ENCODE measurements around the gene ORAI3. TPM values are rescaled to one million over a fixed set of nuclear protein-coding genes. Genes with fewer than 3 reads are reported as not detected.

ORAI3 gene
- polyA plus RNA-seq, 4 donors: 6.2 to 38.1 (median 8.6) TPM

GRCh38 chr16:30992276-30992780, 43.5 kb downstream of the ORAI3 start:
- Histone ChIP-seq H3K9me3 (ENCODE audit: control insufficient read depth in 2 of 2, insufficient read depth in 1 of 2, low read depth in 1 of 2, low read length in 1 of 2) (no peaks in the 10 kb centered on the region), H3K4me1 (ENCODE audit: control insufficient read depth in 3 of 3, insufficient read depth in 2 of 3, low read depth in 1 of 3, low read length in 2 of 3) (peaks cover 0 to 8% (median 0%) of the 10 kb centered on the region in 3 donors), H3K36me3 (ENCODE audit: control insufficient read depth in 3 of 3, insufficient read depth in 2 of 3, low read depth in 1 of 3, low read length in 3 of 3) (peaks cover 0 to 13% (median 0%) of the 10 kb centered on the region in 3 donors), H3K4me3 (ENCODE audit: low read depth in 1 of 3, low read length in 3 of 3) (no peak overlapping the region), H3K27ac (ENCODE audit: low read depth in 1 of 3, low read length in 2 of 3) (no peak overlapping the region), H3K27me3 (ENCODE audit: control insufficient read depth in 3 of 3, insufficient read depth in 3 of 3, low read length in 3 of 3) (no peaks in the 10 kb centered on the region)
- FAIRE-seq (no peak), DNase-seq (no peak)
- 86 to 89% (median 87%) methylated on average over 20 to 21 of the region's 21 CpGs for WGBS, 3 donors

- Histone ChIP-seq H3K27ac (ENCODE audit: low read depth in 1 of 3, low read length in 2 of 3) (no peak overlapping the region), H3K4me3 (ENCODE audit: low read depth in 1 of 3, low read length in 3 of 3) (no peak overlapping the region), H3K9me3 (ENCODE audit: control insufficient read depth in 2 of 2, insufficient read depth in 1 of 2, low read depth in 1 of 2, low read length in 1 of 2) (no peaks in the 10 kb centered on the region), H3K36me3 (ENCODE audit: control insufficient read depth in 3 of 3, insufficient read depth in 2 of 3, low read depth in 1 of 3, low read length in 3 of 3) (peaks cover 0 to 5% (median 0%) of the 10 kb centered on the region in 3 donors), H3K4me1 (ENCODE audit: control insufficient read depth in 3 of 3, insufficient read depth in 2 of 3, low read depth in 1 of 3, low read length in 2 of 3) (peaks cover 0 to 16% (median 0%) of the 10 kb centered on the region in 3 donors), H3K27me3 (ENCODE audit: control insufficient read depth in 3 of 3, insufficient read depth in 3 of 3, low read length in 3 of 3) (no peaks in the 10 kb centered on the region)
- WGBS, 3 donors: 81 to 84% (median 82%) methylated on average over 27 to 29 of the region's 29 CpGs
- no peak for FAIRE-seq
- DNase-seq: no peak
Observed at GRCh38 chr16:30992931-30993816, 44.3 kb downstream of the ORAI3 start.

- FAIRE-seq (no peak), DNase-seq (no peak)
- Histone ChIP-seq H3K4me1 (ENCODE audit: control insufficient read depth in 3 of 3, insufficient read depth in 2 of 3, low read depth in 1 of 3, low read length in 2 of 3) (peaks cover 0 to 32% (median 0%) of the 10 kb centered on the region in 3 donors), H3K36me3 (ENCODE audit: control insufficient read depth in 3 of 3, insufficient read depth in 2 of 3, low read depth in 1 of 3, low read length in 3 of 3) (no peaks in the 10 kb centered on the region), H3K27me3 (ENCODE audit: control insufficient read depth in 3 of 3, insufficient read depth in 3 of 3, low read length in 3 of 3) (no peaks in the 10 kb centered on the region), H3K9me3 (ENCODE audit: control insufficient read depth in 2 of 2, insufficient read depth in 1 of 2, low read depth in 1 of 2, low read length in 1 of 2) (no peaks in the 10 kb centered on the region), H3K4me3 (ENCODE audit: low read depth in 1 of 3, low read length in 3 of 3) (no peak overlapping the region), H3K27ac (ENCODE audit: low read depth in 1 of 3, low read length in 2 of 3) (peak overlapping the region in 1 of 3 donors; percentile 90)
- 69 to 74% (median 73%) methylated on average over 11 of the region's 11 CpGs for WGBS, 3 donors
Observed at GRCh38 chr16:30995927-30996323, 47.1 kb downstream of the ORAI3 start.

GRCh38 chr16:30996324-30996984, 47.6 kb downstream of the ORAI3 start:
- no peaks in the 10 kb centered on the region for H3K27me3 ChIP-seq (ENCODE audit: control insufficient read depth in 3 of 3, insufficient read depth in 3 of 3, low read length in 3 of 3)
- no peaks in the 10 kb centered on the region for H3K36me3 ChIP-seq (ENCODE audit: control insufficient read depth in 3 of 3, insufficient read depth in 2 of 3, low read depth in 1 of 3, low read length in 3 of 3)
- DNase-seq (peak; percentile 62 to 72), FAIRE-seq (no peak)
- no peaks in the 10 kb centered on the region for H3K9me3 ChIP-seq (ENCODE audit: control insufficient read depth in 2 of 2, insufficient read depth in 1 of 2, low read depth in 1 of 2, low read length in 1 of 2)
- peak overlapping the region in 2 of 3 donors; percentile 31 to 51 for H3K4me3 ChIP-seq (ENCODE audit: low read depth in 1 of 3, low read length in 3 of 3)
- 8 to 16% (median 13%) methylated on average over 23 of the region's 23 CpGs for WGBS, 3 donors
- H3K4me1 ChIP-seq (ENCODE audit: control insufficient read depth in 3 of 3, insufficient read depth in 2 of 3, low read depth in 1 of 3, low read length in 2 of 3): peaks cover 0 to 32% (median 0%) of the 10 kb centered on the region in 3 donors
- H3K27ac ChIP-seq (ENCODE audit: low read depth in 1 of 3, low read length in 2 of 3): peak overlapping the region in 2 of 3 donors; percentile 28 to 90

GRCh38 chr16:30996985-30997724, 48.3 kb downstream of the ORAI3 start:
- Histone ChIP-seq H3K27me3 (ENCODE audit: control insufficient read depth in 3 of 3, insufficient read depth in 3 of 3, low read length in 3 of 3) (no peaks in the 10 kb centered on the region), H3K4me1 (ENCODE audit: control insufficient read depth in 3 of 3, insufficient read depth in 2 of 3, low read depth in 1 of 3, low read length in 2 of 3) (peaks cover 0 to 39% (median 0%) of the 10 kb centered on the region in 3 donors), H3K36me3 (ENCODE audit: control insufficient read depth in 3 of 3, insufficient read depth in 2 of 3, low read depth in 1 of 3, low read length in 3 of 3) (no peaks in the 10 kb centered on the region), H3K27ac (ENCODE audit: low read depth in 1 of 3, low read length in 2 of 3) (peak overlapping the region in 2 of 3 donors; percentile 37 to 90), H3K4me3 (ENCODE audit: low read depth in 1 of 3, low read length in 3 of 3) (peak overlapping the region; percentile 27 to 51 (median 31)), H3K9me3 (ENCODE audit: control insufficient read depth in 2 of 2, insufficient read depth in 1 of 2, low read depth in 1 of 2, low read length in 1 of 2) (no peaks in the 10 kb centered on the region)
- FAIRE-seq: no peak
- DNase-seq: peak; percentile 79 to 83
- WGBS, 3 donors: 3% methylated on average over 47 to 60 of the region's 60 CpGs

- H3K4me1 ChIP-seq (ENCODE audit: control insufficient read depth in 3 of 3, insufficient read depth in 2 of 3, low read depth in 1 of 3, low read length in 2 of 3): peaks cover 0 to 40% (median 0%) of the 10 kb centered on the region in 3 donors
- DNase-seq: no peak
- H3K27me3 ChIP-seq (ENCODE audit: control insufficient read depth in 3 of 3, insufficient read depth in 3 of 3, low read length in 3 of 3): no peaks in the 10 kb centered on the region
- H3K4me3 ChIP-seq (ENCODE audit: low read depth in 1 of 3, low read length in 3 of 3): peak overlapping the region in 2 of 3 donors; percentile 31 to 51
- WGBS, 3 donors: 64 to 72% (median 67%) methylated on average over 21 of the region's 21 CpGs
- no peaks in the 10 kb centered on the region for H3K36me3 ChIP-seq (ENCODE audit: control insufficient read depth in 3 of 3, insufficient read depth in 2 of 3, low read depth in 1 of 3, low read length in 3 of 3)
- FAIRE-seq: no peak
- H3K27ac ChIP-seq (ENCODE audit: low read depth in 1 of 3, low read length in 2 of 3): peak overlapping the region in 1 of 3 donors; percentile 2
- no peaks in the 10 kb centered on the region for H3K9me3 ChIP-seq (ENCODE audit: control insufficient read depth in 2 of 2, insufficient read depth in 1 of 2, low read depth in 1 of 2, low read length in 1 of 2)
Observed at GRCh38 chr16:30997725-30998711, 49.1 kb downstream of the ORAI3 start.

- no peaks in the 10 kb centered on the region for H3K36me3 ChIP-seq (ENCODE audit: control insufficient read depth in 3 of 3, insufficient read depth in 2 of 3, low read depth in 1 of 3, low read length in 3 of 3)
- H3K4me1 ChIP-seq (ENCODE audit: control insufficient read depth in 3 of 3, insufficient read depth in 2 of 3, low read depth in 1 of 3, low read length in 2 of 3): peaks cover 0 to 40% (median 0%) of the 10 kb centered on the region in 3 donors
- FAIRE-seq (no peak), DNase-seq (peak; percentile 41 to 71)
- WGBS, 3 donors: 61 to 69% (median 65%) methylated on average over 6 of the region's 6 CpGs
- H3K27me3 ChIP-seq (ENCODE audit: control insufficient read depth in 3 of 3, insufficient read depth in 3 of 3, low read length in 3 of 3): no peaks in the 10 kb centered on the region
- no peaks in the 10 kb centered on the region for H3K9me3 ChIP-seq (ENCODE audit: control insufficient read depth in 2 of 2, insufficient read depth in 1 of 2, low read depth in 1 of 2, low read length in 1 of 2)
- H3K4me3 ChIP-seq (ENCODE audit: low read depth in 1 of 3, low read length in 3 of 3): no peak overlapping the region
- H3K27ac ChIP-seq (ENCODE audit: low read depth in 1 of 3, low read length in 2 of 3): peak overlapping the region in 1 of 3 donors; percentile 2
Observed at GRCh38 chr16:30998852-30999761, 50.2 kb downstream of the ORAI3 start.

Data from small intestine (tissue), 7 donors.